Common myeloid progenitor, CD34-positive (primary cell): ENCODE results near the gene RPL38.

Experiments
- CTCF ChIA-PET: fragments of 350-600 bp; sonication (Branson Sonifier 250); formaldehyde crosslinking; loops from one replicate; lab custom pipeline; 2021; ENCODE audit warnings: antibody characterized with exemption; lab: Charles Lee
- POLR2A ChIA-PET: fragments of 350-600 bp; sonication (Branson Sonifier 250); formaldehyde crosslinking; loops from one replicate; lab custom pipeline; 2021; ENCODE audit warnings: antibody characterized with exemption; lab: Charles Lee
- DNase-seq, 3 donors: peaks; one replicate each; pipeline versions ENCODE4 v3.0.0 to v3.0.0-alpha.2; 2013
- H3K27ac ChIP-seq, 2 experiments: 1 replicate in 1 of 2; 2 replicates in 1 of 2; pipeline ENCODE4 v1.7.0; 2013; ENCODE audit warnings: inconsistent platforms in 2 of 2, low read length in 2 of 2, mild to moderate bottlenecking in 2 of 2, low read depth in 1 of 2, moderate library complexity in 1 of 2; ENCODE audit not compliant: severe bottlenecking in 2 of 2, insufficient read depth in 1 of 2, poor library complexity in 1 of 2
- H3K27me3 ChIP-seq, 5 experiments: replicated peaks in 2 of 5; 1 replicate in 3 of 5; 2 replicates in 2 of 5; pipeline versions ENCODE4 v1.6.1 to v1.7.0; 2013; ENCODE audit warnings: low read length in 4 of 5, mild to moderate bottlenecking in 2 of 5, moderate library complexity in 2 of 5, inconsistent platforms in 1 of 5; ENCODE audit not compliant: insufficient read depth in 5 of 5, control insufficient read depth in 4 of 5
- H3K36me3 ChIP-seq, 4 experiments: 1 replicate in 2 of 4; 2 replicates in 2 of 4; pipeline versions ENCODE4 v1.6.1 to v1.7.0; 2013; ENCODE audit warnings: low read length in 3 of 4, control low read depth in 1 of 4, mild to moderate bottlenecking in 1 of 4; ENCODE audit not compliant: control insufficient read depth in 4 of 4, insufficient read depth in 4 of 4
- H3K4me1 ChIP-seq, 4 experiments: 1 replicate in 3 of 4; 2 replicates in 1 of 4; pipeline versions ENCODE4 v1.6.1 to v1.7.1; 2013; ENCODE audit warnings: low read length in 3 of 4, mild to moderate bottlenecking in 3 of 4, control low read depth in 1 of 4, inconsistent platforms in 1 of 4, moderate library complexity in 1 of 4; ENCODE audit not compliant: control insufficient read depth in 4 of 4, insufficient read depth in 4 of 4; ENCODE audit errors: control extremely low read depth in 1 of 4
- H3K4me3 ChIP-seq, 7 experiments: 1 replicate in 4 of 7; 2 replicates in 3 of 7; pipeline versions ENCODE4 v1.5.1 to v1.7.0; 2013; ENCODE audit warnings: mild to moderate bottlenecking in 7 of 7, low read length in 6 of 7, moderate library complexity in 6 of 7, inconsistent platforms in 2 of 7, low read depth in 2 of 7, control low read depth in 1 of 7; ENCODE audit not compliant: insufficient read depth in 4 of 7, control insufficient read depth in 1 of 7; ENCODE audit errors: extremely low read depth in 1 of 7
- H3K9me3 ChIP-seq, 5 experiments: 1 replicate in 4 of 5; 2 replicates in 1 of 5; pipeline versions ENCODE4 v1.6.1 to v1.7.1; 2013; ENCODE audit warnings: low read length in 4 of 5, mild to moderate bottlenecking in 2 of 5, inconsistent platforms in 1 of 5, low read depth in 1 of 5, moderate library complexity in 1 of 5; ENCODE audit not compliant: control insufficient read depth in 4 of 5, insufficient read depth in 2 of 5; ENCODE audit errors: control extremely low read depth in 1 of 5
- WGBS: methylation state at CpG from one replicate; pipeline ENCODE4 v1.1.5; 2013; ENCODE audit not compliant: insufficient coverage; 5-methylcytosine and 5-hydroxymethylcytosine counted together

The RPL38 gene

GRCh38 chr17:74251051-74251450, 47.6 kb downstream of the RPL38 start:
- no peak overlapping the region for H3K4me3 ChIP-seq
- ChIA-PET POLR2A (no interaction called here), CTCF (no interaction called here)
- no peaks in the 10 kb centered on the region for H3K9me3 ChIP-seq
- 98% methylated on average over 5 of the region's 8 CpGs for WGBS
- no peaks in the 10 kb centered on the region for H3K36me3 ChIP-seq
- H3K27me3 ChIP-seq: no peaks in the 10 kb centered on the region
- DNase-seq: no peak
- H3K4me1 ChIP-seq: peaks cover 0 to 15% (median 1%) of the 10 kb centered on the region in 4 experiments
- no peak overlapping the region for H3K27ac ChIP-seq

- H3K36me3 ChIP-seq: no peaks in the 10 kb centered on the region
- H3K27me3 ChIP-seq: no peaks in the 10 kb centered on the region
- DNase-seq: no peak
- peaks cover 0 to 12% (median 0%) of the 10 kb centered on the region in 4 experiments for H3K4me1 ChIP-seq
- ChIA-PET POLR2A (no interaction called here), CTCF (interaction anchor here (0.7 to 1.4 kb wide), 2 partner anchors 16 to 117 kb away, joined by 3 to 4 read pairs; no protein-coding TSS in a partner anchor)
- H3K9me3 ChIP-seq: no peaks in the 10 kb centered on the region
- H3K4me3 ChIP-seq: no peak overlapping the region
- WGBS: 95% methylated on average over 6 of the region's 6 CpGs
- H3K27ac ChIP-seq: no peak overlapping the region
These were observed 48.1 kb downstream of the RPL38 start for GRCh38 chr17:74251569-74251968.

- POLR2A ChIA-PET: no interaction called here
- DNase-seq: no peak
- peaks cover 0 to 12% (median 0%) of the 10 kb centered on the region in 4 experiments for H3K4me1 ChIP-seq
- CTCF ChIA-PET: interaction anchor here (0.6 to 1.4 kb wide), 2 partner anchors 9 to 116 kb away, joined by 3 read pairs; no protein-coding TSS in a partner anchor
- H3K27me3 ChIP-seq: no peaks in the 10 kb centered on the region
- H3K9me3 ChIP-seq: no peaks in the 10 kb centered on the region
- 80% methylated on average over 4 of the region's 8 CpGs for WGBS
- no peaks in the 10 kb centered on the region for H3K36me3 ChIP-seq
- no peak overlapping the region for H3K4me3 ChIP-seq
- H3K27ac ChIP-seq: no peak overlapping the region
These were observed 48.7 kb downstream of the RPL38 start for GRCh38 chr17:74252211-74252610.

GRCh38 chr17:74253036-74253435, 49.6 kb downstream of the RPL38 start:
- H3K27me3 ChIP-seq: no peaks in the 10 kb centered on the region
- ChIA-PET CTCF (no interaction called here), POLR2A (no interaction called here)
- H3K9me3 ChIP-seq: no peaks in the 10 kb centered on the region
- no peaks in the 10 kb centered on the region for H3K36me3 ChIP-seq
- no peak overlapping the region for H3K4me3 ChIP-seq
- 96% methylated on average over 8 of the region's 13 CpGs for WGBS
- DNase-seq: no peak
- no peak overlapping the region for H3K27ac ChIP-seq
- peaks cover 0 to 12% (median 0%) of the 10 kb centered on the region in 4 experiments for H3K4me1 ChIP-seq

- Histone ChIP-seq H3K4me1 (no peaks in the 10 kb centered on the region), H3K4me3 (no peak overlapping the region), H3K9me3 (no peaks in the 10 kb centered on the region), H3K36me3 (peaks cover 0 to 4% (median 0%) of the 10 kb centered on the region in 4 experiments), H3K27me3 (no peaks in the 10 kb centered on the region), H3K27ac (no peak overlapping the region)
- CTCF ChIA-PET: no interaction called here
- POLR2A ChIA-PET: no interaction called here
- DNase-seq: no peak
- WGBS: 93% methylated on average over 10 of the region's 10 CpGs
These were observed 53.8 kb downstream of the RPL38 start for GRCh38 chr17:74257311-74257710.

GRCh38 chr17:74259667-74260524, 56.4 kb downstream of the RPL38 start:
- no peak overlapping the region for H3K27ac ChIP-seq
- H3K27me3 ChIP-seq: no peaks in the 10 kb centered on the region
- H3K4me1 ChIP-seq: peaks cover 0 to 2% (median 0%) of the 10 kb centered on the region in 4 experiments
- ChIA-PET CTCF (interaction anchor here (1.7 to 2.5 kb wide), 2 partner anchors 33 to 40 kb away, joined by 3 to 6 read pairs; no protein-coding TSS in a partner anchor), POLR2A (no interaction called here)
- no peak for DNase-seq
- WGBS: 97% methylated on average over 16 of the region's 21 CpGs
- no peaks in the 10 kb centered on the region for H3K9me3 ChIP-seq
- peaks cover 0 to 4% (median 0%) of the 10 kb centered on the region in 4 experiments for H3K36me3 ChIP-seq
- H3K4me3 ChIP-seq: no peak overlapping the region
